ENCODE data around the gene USP22. TPM values are rescaled to one million over a fixed set of nuclear protein-coding genes. Genes with fewer than 3 reads are reported as not detected.
"Not testable (repeated sequence)": the region's sequence is repeated elsewhere in the genome, so short reads cannot be mapped to it uniquely, and the experiment has no call there.

Gene USP22
- polyA plus RNA-seq, 1 donor from 2014 or later = 43.2 TPM

DNA sequence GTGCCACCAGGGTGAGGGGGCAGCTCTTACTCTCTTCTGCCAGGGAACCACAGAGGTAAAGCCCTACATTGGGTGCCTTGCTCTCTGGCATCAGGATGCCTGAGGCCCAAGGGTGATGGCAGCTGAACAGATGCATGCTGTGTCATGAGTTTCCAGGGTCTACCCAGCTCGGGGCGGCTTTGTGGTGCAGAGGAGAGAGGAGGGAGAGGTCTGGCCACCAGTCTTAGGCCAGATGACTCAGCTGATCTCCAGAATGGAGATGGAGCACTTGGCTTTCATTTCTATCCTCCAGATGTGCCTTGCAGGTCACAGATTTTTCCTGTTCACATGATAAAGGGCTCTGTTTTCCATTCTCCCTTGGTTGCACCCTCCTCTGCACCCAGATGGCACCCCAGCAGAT is 23.6 kb upstream of the USP22 start:
- Mint-ChIP-seq H3K36me3 (no peaks in the 10 kb centered on the region), H3K9me3 (no peaks in the 10 kb centered on the region), H3K4me1 (peaks cover 6 to 23% (median 10%) of the 10 kb centered on the region in 3 donors), H3K27me3 (peaks cover 2% of the 10 kb centered on the region), H3K27ac (no peak overlapping the region), H3K4me3 (no peak overlapping the region)

- Mint-ChIP-seq H3K36me3 (no peaks in the 10 kb centered on the region), H3K4me3 (peak overlapping the region in 3 of 4 donors; percentile 26 to 93 (median 83)), H3K27ac (peak overlapping the region in 2 of 3 donors; percentile 6 to 89), H3K27me3 (peaks cover 2% of the 10 kb centered on the region), H3K4me1 (peaks cover 6 to 21% (median 10%) of the 10 kb centered on the region in 3 donors), H3K9me3 (no peaks in the 10 kb centered on the region)
Measured at GRCh38 chr17:21061971-21062526, 19.2 kb upstream of the USP22 start.

DNA sequence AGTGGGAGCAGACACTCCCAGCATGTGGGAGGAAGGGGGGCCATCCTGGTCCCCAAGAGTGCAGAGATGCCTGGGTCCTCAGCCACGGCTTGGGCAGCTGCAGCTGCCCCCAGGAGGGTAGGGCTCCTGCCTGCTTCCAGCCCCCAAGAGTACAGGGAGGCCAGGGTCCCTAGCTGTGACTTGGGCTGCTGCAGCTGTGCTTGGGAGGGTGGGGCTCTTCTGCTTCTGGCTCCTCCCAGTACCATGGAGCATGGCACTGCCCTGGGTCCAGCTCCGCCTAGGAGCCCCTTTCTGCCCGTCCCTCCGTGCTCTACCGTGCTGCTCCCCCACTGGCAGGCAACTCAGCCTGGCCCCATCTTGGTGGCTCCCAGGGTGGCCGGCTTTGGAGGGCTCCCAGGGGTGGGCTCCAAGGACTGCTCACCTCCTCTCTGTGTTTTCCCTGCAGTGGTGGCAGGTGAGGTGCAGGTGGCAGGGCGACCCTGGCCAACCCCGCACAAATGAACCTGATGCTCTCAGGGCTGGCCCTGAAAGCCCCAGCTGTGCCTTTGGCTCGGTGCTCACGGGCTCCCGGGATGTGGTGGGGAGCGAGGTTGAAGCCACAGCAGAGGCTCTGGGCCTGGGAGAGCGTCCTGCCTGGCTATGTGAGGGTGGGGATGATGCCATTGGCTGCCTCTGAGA is 18.5 kb upstream of the USP22 start:
- peaks cover 2% of the 10 kb centered on the region for H3K27me3 Mint-ChIP-seq
- H3K4me1 Mint-ChIP-seq = peaks cover 6 to 19% (median 10%) of the 10 kb centered on the region in 3 donors
- H3K27ac Mint-ChIP-seq = no peak overlapping the region
- H3K4me3 Mint-ChIP-seq = no peak overlapping the region
- H3K9me3 Mint-ChIP-seq = no peaks in the 10 kb centered on the region
- H3K36me3 Mint-ChIP-seq = no peaks in the 10 kb centered on the region

DNA sequence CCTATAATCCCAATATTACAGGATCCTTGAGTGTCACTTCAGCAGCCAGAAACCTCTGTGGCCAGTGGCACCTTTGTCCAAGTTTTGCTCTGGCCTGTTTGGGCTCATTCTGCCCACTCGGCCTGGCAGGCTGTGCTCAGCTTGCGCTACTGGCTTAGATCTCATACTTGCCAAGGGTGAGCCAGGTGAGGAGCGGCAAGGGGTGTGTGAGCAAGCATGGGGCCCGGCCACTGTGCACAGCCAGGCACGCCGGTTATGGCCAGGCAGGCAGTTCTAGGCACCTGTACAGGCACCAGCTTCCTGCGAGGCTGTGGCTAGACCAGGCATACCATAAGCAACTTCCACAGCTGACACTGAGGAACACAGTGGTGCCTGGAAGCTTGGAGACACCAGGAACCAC is 16.9 kb upstream of the USP22 start:
- Mint-ChIP-seq H3K9me3 (no peaks in the 10 kb centered on the region), H3K4me3 (peak overlapping the region in 1 of 4 donors; percentile 65), H3K36me3 (no peaks in the 10 kb centered on the region), H3K27me3 (peaks cover 2% of the 10 kb centered on the region), H3K4me1 (peaks cover 6 to 14% (median 10%) of the 10 kb centered on the region in 3 donors), H3K27ac (peak overlapping the region in 1 of 3 donors; percentile 82)

GRCh38 chr17:21058098-21058893 is 15.5 kb upstream of the USP22 start:
- H3K27ac Mint-ChIP-seq = peak overlapping the region in 1 of 3 donors; percentile 47
- no peak overlapping the region for H3K4me3 Mint-ChIP-seq
- H3K4me1 Mint-ChIP-seq = peaks cover 6 to 20% (median 13%) of the 10 kb centered on the region in 3 donors
- peaks cover 2% of the 10 kb centered on the region for H3K27me3 Mint-ChIP-seq
- no peaks in the 10 kb centered on the region for H3K36me3 Mint-ChIP-seq
- no peaks in the 10 kb centered on the region for H3K9me3 Mint-ChIP-seq

- peaks cover 21 to 24% (median 24%) of the 10 kb centered on the region in 3 donors for H3K4me1 Mint-ChIP-seq
- peak overlapping the region; percentile 69 to 96 (median 88) for H3K4me3 Mint-ChIP-seq
- H3K9me3 Mint-ChIP-seq, H3K27me3 Mint-ChIP-seq, H3K36me3 Mint-ChIP-seq: not testable (repeated sequence)
- H3K27ac Mint-ChIP-seq = peak overlapping the region; percentile 48 to 89 (median 87)
Measured at GRCh38 chr17:21053056-21053455, 10.2 kb upstream of the USP22 start.

DNA sequence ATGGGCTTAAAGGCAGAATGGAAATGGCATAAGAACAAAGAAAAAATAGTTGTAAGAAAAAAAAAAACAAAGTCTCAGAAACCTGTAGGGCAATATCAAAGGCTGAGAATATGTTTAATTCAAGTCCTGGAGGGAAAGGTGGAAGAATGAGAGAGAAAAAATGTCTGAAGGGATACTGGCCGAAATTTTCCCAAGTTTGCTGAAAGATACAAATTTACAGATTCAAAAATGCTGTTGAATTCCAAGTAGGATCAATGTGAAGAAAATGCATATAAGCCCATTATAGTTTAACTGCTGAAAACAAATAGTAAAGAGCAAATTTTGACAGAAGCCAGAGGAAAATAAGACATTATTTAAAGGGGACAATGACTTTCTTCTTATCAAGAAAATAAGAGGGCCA is 6.6 kb upstream of the USP22 start:
- H3K27ac Mint-ChIP-seq = no peak overlapping the region
- peaks cover 4% of the 10 kb centered on the region for H3K27me3 Mint-ChIP-seq
- H3K9me3 Mint-ChIP-seq = no peaks in the 10 kb centered on the region
- no peaks in the 10 kb centered on the region for H3K36me3 Mint-ChIP-seq
- H3K4me1 Mint-ChIP-seq = peaks cover 21 to 24% (median 22%) of the 10 kb centered on the region in 3 donors
- H3K4me3 Mint-ChIP-seq = no peak overlapping the region

- H3K27ac Mint-ChIP-seq = no peak overlapping the region
- no peak overlapping the region for H3K4me3 Mint-ChIP-seq
- H3K36me3 Mint-ChIP-seq = no peaks in the 10 kb centered on the region
- no peaks in the 10 kb centered on the region for H3K27me3 Mint-ChIP-seq
- no peaks in the 10 kb centered on the region for H3K9me3 Mint-ChIP-seq
- H3K4me1 Mint-ChIP-seq = peaks cover 10 to 16% (median 13%) of the 10 kb centered on the region in 3 donors
Measured at GRCh38 chr17:21046216-21046615, 3.4 kb upstream of the USP22 start.

DNA sequence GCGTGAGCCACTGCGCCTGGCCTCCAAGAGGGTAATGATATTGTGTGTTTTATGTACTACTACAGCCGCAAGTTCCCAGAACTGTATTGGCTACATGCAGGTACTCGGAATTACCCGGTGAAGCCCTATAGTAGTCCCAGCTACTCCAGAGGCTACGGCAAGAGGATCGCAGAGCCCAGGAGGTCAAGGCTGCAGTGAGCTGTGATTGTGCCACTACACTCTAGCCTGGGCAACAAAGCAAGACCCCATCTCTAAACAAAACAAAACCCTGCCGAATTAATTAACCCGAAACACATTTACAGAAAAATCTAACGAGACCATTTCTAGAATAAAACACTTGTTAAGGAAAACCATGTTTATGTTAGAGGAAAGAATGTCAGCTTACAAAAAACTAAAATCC is 2.2 kb upstream of the USP22 start:
- peak overlapping the region in 2 of 4 donors; percentile 60 to 85 for H3K4me3 Mint-ChIP-seq
- no peaks in the 10 kb centered on the region for H3K27me3 Mint-ChIP-seq
- H3K4me1 Mint-ChIP-seq = peaks cover 14 to 20% (median 17%) of the 10 kb centered on the region in 3 donors
- H3K36me3 Mint-ChIP-seq = no peaks in the 10 kb centered on the region
- H3K27ac Mint-ChIP-seq = peak overlapping the region in 1 of 3 donors; percentile 98
- H3K9me3 Mint-ChIP-seq = no peaks in the 10 kb centered on the region

DNA sequence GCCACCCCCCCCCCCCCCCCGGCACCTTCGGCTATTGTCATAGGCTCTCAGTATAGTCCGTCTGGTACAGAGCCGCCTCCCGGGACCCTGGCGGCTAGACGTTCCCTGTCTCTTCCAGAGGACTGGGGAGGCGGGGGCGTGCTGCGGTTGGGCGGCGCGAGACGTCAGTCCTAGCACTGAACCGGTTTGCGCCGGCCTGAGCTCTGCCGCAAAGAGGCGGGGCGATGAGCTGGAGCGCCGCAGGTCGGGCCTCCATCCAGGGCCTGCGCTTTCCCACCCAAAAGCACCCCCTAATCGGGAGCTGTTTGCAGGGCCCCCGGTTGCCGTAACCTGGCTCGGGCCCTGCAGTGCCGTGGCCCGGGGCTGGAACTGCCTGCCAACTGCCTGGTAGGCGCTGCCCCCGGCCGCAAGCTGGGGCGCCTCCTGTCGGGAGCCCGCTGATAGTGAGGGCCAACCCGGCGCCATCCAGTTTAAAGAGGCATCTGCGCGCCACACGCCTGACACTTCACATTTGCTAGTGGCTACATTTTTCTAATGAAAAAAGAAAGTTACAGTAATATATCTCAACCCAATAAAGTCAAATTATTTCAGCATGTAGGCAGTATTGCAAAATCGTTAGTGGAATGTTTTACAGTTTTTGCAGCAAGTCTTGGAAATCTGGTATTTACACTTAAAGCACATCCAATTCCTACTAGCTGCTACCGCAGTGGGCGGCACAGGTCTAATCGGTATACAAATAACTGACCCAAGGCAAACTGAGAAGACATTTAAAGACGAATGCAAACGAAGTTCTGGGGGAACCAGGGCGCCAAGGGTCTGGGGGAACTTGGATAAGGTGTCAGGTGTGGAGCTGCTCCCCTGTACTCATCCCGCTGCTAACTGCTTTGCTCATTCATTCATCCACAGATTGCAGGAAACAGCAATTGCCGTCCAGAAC is 753 bp upstream of the USP22 start:
- no peaks in the 10 kb centered on the region for H3K36me3 Mint-ChIP-seq
- H3K4me3 Mint-ChIP-seq = peak overlapping the region; percentile 81 to 97 (median 89)
- no peaks in the 10 kb centered on the region for H3K27me3 Mint-ChIP-seq
- H3K9me3 Mint-ChIP-seq = no peaks in the 10 kb centered on the region
- peaks cover 17 to 22% (median 20%) of the 10 kb centered on the region in 3 donors for H3K4me1 Mint-ChIP-seq
- peak overlapping the region; percentile 96 to 98 (median 97) for H3K27ac Mint-ChIP-seq

GRCh38 chr17:21041741-21042457 is 912 bp downstream of the USP22 start:
- H3K27me3 Mint-ChIP-seq = no peaks in the 10 kb centered on the region
- H3K4me1 Mint-ChIP-seq = peaks cover 29 to 31% (median 30%) of the 10 kb centered on the region in 3 donors
- H3K27ac Mint-ChIP-seq = peak overlapping the region; percentile 88 to 98 (median 93)
- H3K9me3 Mint-ChIP-seq = no peaks in the 10 kb centered on the region
- H3K36me3 Mint-ChIP-seq = no peaks in the 10 kb centered on the region
- peak overlapping the region; percentile 85 to 97 (median 94) for H3K4me3 Mint-ChIP-seq

DNA sequence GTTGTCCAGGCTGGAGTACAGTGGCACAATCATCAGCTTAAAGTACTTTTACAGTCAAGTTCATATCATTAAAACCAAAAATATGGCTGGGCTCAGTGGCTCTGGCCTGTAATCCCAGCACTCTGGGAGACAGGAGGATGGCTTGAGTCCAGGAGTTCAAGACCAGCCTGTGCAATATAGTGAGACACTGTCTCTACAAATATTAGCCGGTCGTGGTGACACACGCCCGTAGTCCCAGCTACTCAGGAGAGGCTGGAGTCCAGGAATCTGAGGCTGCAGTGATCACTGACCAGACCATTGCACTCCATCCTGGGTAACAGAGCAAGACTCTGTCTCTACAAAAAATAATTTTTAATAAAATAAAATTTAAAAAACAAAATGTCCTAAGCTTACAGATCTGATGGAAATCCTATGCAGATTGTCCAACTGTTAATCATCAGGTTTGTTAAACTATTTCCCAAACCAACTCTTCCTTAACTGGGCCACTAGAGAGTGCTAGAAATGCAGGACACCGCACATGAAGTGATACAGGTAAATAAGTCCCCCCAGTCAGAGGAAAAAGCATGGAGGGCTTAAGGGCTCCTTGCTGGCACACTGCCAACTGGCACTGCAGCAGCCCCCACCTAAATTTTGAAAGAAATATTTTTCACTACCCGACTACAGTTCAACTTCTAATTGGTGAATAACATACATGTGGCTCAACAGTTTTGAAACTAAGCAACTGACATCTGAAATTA is 2.8 kb downstream of the USP22 start:
- H3K27me3 Mint-ChIP-seq = no peaks in the 10 kb centered on the region
- H3K4me3 Mint-ChIP-seq = peak overlapping the region; percentile 85 to 97 (median 94)
- H3K9me3 Mint-ChIP-seq = no peaks in the 10 kb centered on the region
- peak overlapping the region; percentile 93 to 98 (median 95) for H3K27ac Mint-ChIP-seq
- H3K4me1 Mint-ChIP-seq = peaks cover 46 to 48% (median 46%) of the 10 kb centered on the region in 3 donors
- no peaks in the 10 kb centered on the region for H3K36me3 Mint-ChIP-seq

DNA sequence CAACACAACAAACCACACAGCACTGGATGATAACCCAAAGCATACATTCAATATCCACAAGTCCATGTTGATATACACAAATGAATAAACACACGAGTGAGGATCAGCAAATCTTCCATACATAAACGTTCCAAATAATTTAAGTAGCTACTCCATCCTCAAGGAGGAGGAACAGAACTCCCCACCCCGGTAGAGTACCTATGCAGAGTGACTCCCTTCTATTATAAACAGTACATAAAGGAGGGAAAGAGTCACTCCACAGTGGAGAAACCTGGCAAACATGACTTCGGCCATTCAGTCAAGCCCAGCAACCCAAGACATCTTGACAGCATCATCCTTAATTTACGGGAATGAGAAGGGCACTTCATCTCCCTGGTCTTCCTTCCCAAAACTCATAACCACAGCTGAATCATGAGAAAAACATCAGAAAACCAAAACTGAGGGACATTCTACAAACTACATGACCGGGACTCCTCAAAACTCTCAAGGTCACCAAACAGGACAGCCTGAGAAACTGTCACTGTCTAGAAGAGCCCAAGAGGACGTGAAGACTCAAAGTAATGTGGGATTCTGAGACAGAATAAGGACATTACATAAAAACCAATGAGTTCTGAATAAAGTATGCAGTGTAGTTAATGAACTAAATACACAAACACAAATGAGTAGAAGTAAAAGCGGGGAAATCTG is 5.6 kb downstream of the USP22 start:
- no peaks in the 10 kb centered on the region for H3K27me3 Mint-ChIP-seq
- peaks cover 52 to 60% (median 59%) of the 10 kb centered on the region in 3 donors for H3K4me1 Mint-ChIP-seq
- peak overlapping the region in 3 of 4 donors; percentile 36 to 78 (median 64) for H3K4me3 Mint-ChIP-seq
- H3K9me3 Mint-ChIP-seq = no peaks in the 10 kb centered on the region
- no peaks in the 10 kb centered on the region for H3K36me3 Mint-ChIP-seq
- H3K27ac Mint-ChIP-seq = peak overlapping the region in 2 of 3 donors; percentile 9 to 55

All from IgD-negative memory B cell (primary cell).